HG02852 (cell line): ENCODE data around the gene CSF2.
"Not testable (repeated sequence)": the region's sequence is repeated elsewhere in the genome, so short reads cannot be mapped to it uniquely, and the experiment has no call there.

ENCODE experiments used
- ATAC-seq: cut with Tn5 transposase; IDR thresholded peaks from one replicate; pipeline ENCODE4 v1.9.1; 2021; ENCODE audit warnings: mild to moderate bottlenecking, moderate library complexity; ENCODE audit not compliant: unreplicated experiment

The CSF2 gene

DNA sequence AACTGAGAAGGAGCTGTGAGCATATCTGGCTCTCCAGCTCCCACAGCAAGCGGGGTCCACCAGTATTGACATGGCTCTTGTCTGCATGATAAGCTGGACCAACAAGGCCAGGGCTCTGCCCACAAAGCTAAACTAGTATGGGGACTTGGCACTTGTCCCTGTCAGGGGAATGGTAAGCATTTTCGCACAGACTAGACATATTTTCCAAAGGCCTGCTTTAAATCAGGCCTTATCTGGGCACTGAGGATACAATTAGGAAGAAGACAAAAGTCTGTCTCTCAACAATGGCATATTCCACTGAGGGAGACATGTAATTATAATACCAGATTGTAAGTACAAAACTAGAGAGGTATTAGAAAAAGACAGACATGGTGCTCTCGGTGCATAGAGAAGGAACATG is 32.1 kb downstream of the CSF2 start:
- ATAC-seq: no peak

DNA sequence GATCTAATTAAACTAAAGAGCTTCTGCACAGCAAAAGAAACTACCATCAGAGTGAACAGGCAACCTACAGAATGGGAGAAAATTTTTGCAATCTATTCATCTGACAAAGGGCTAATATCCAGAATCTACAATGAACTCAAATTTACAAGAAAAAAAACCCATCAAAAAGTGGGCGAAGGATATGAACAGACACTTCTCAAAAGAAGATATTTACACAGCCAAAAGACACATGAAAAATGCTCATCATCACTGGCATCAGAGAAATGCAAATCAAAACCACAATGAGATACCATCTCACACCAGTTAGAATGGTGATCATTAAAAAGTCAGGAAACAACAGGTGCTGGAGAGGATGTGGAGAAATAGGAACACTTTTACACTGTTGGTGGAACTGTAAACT is 34.9 kb downstream of the CSF2 start:
- ATAC-seq: not testable (repeated sequence)

DNA sequence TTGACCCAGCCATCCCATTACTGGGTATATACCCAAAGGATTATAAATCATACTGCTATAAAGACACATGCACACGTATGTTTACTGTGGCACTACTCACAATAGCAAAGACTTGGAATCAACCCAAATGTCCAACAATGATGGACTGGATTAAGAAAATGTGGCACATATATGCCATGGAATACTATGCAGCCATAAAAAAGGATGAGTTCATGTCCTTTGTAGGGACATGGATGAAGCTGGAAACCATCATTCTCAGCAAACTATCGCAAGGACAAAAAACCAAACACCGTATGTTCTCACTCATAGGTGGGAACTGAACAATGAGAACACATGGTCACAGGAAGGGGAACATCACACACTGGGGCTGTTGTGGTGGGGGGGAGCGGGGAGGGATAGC is 35.4 kb downstream of the CSF2 start:
- ATAC-seq: not testable (repeated sequence)

DNA sequence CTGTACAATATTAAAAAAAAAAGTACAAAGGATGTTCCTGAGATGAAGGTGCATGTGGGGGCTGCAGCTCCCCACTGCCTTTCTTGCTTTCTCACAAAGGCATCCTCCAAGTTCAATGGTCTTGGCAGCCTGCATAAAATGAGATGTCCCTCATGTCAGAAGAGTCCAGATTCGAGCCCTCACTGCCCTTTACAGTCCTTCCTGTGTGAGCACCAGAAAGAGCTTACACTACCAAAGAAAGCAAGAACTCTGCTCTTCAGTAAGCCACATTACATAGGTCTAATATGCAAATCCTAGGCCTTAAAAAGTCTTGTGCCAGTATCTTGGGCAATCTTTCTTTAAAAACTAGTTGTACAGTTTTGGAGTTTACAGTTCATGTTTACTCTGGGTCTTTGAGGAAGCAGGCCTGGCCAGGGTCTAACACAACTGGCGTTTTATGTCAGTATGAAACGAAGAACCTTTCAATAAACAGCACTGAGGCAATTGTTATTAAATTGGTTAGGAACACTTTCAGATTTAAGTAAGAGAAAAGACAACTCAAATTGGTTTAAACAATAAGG is 36.0 kb downstream of the CSF2 start:
- ATAC-seq: no peak

DNA sequence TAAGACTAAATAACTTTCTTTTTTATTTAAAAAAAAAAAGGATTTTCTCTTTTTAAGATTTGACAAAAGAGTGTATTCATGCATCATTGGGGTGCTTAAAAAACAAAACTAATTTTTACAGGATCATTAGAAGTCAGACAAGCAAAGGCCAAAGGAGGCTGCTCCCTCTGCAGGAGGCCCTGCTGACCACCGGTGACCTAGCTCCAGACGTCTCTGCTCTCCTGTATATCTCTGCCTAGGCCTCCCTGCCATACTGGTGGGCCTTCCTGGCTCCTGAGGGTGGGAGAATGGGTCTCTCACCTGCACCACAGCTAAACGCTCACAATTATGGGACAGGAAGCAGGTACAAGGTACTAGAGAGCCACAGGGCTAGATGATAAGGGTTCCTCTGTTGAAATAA is 36.6 kb downstream of the CSF2 start:
- no peak for ATAC-seq

DNA sequence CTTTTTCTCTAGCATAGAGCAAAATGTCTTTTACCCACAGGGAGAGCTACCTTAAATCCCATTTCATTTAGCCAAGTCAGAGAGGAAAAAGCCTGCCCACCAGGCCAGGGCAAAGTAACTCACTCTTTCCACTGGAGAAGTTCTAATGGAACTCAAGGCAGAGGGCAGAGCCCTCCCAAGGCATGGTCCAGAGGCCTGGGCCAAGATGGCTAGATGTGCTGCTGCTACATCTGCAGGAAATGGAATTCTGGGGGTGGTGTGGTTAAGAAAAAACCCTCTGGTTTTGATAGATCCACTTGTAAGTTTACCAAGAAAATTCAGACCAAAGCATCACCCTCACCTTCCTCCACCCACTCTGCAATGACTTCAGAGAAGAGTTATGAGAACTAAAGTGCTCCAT is 37.3 kb downstream of the CSF2 start:
- no peak for ATAC-seq

DNA sequence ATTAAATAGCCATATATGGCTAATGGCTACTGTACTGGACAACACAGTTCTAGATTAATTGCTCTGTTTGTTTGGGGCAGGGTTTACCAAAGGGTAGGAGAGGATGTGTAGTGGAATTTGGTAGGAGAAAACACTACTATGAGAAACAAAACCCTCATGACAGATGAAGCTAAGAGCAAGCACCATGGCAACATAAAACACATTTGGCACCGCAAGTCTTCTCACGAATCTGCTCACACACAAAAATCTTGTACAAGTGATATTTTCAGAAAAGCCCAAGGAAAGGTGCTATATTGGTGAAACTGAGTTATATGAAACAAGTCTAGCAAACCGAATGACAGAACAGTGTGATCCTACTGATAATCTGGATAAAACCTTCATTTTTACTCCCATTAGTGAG is 38.5 kb downstream of the CSF2 start:
- ATAC-seq: no peak

DNA sequence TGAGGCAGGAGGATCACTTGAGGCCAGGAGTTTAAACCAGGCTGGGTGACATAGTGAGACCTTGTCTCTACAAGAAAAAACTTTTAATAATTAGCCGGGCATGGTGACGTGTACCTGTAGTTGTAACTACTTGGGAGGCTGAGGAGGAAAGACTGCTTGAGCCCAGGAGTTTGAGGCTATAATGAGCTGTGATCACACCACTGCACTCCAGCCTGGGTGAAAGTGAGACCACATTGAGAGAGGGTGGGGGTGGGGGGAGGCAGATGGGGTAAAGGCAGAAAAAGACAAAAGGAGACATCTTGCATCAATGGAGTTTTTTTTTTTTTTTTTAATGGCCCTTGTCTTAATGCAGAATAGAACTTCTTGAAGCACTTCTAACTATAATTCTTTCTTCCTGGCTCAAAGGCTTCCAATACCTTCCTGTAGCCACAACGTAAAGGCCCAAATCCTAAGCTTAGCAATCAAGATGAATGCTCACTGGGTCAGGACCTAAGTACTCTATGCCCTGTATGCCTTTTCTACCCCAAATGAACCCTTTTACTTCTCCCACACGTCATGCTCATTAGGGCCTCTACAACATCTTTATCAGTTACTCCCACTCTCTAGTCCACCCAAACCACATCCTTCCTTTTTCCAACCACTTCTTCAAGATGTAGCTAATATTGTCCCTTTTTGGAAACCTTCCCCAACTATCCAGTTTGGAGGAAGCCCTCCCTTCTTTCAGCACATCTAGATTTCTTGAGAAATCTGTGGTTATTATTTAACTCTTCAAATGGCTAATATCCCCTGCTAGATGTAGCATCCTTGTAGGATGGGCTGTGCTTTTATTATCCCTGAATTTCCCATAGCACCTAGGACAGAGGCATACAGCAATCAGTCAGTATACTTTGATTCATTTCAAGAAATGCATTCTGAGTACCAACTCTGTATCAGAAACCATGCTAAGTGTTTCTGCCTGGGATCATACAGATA is 40.8 kb downstream of the CSF2 start:
- ATAC-seq: no peak

DNA sequence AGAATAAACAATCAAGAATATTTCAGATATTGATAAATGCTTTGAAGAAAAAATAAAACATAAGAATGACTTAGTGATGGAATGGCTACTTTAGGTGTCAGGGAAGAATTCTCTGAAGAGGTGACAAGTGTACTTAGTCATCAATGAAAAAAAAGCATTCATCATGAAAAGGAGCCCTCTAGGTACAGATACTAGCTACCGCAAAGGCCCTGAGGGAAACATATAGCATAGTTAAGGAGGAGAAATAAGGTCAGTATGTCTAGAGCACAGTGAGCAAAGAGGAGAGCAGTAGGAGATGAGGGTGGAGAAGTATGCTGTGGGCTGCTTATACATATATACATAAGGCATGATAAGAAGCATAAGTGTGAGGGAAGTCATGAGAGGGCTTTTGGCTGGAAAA is 41.8 kb downstream of the CSF2 start:
- no peak for ATAC-seq

DNA sequence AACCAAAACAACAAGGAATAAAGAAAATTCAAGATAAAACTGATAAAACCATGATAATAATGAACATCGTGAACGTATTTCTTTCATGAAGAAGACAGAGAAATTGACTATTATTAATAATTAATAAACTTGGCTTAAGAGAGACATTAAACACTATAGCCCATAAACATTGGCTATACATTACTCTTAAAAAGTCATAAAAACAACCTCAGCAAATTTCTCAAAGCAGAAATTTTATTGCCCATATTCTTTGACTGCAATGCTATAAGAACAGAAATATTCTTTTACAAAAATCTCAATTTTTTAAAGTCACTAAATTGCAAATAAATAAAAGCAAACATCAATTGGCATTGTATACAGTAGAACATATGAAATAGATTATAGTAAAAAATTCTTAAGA is 42.5 kb downstream of the CSF2 start:
- ATAC-seq: no peak

DNA sequence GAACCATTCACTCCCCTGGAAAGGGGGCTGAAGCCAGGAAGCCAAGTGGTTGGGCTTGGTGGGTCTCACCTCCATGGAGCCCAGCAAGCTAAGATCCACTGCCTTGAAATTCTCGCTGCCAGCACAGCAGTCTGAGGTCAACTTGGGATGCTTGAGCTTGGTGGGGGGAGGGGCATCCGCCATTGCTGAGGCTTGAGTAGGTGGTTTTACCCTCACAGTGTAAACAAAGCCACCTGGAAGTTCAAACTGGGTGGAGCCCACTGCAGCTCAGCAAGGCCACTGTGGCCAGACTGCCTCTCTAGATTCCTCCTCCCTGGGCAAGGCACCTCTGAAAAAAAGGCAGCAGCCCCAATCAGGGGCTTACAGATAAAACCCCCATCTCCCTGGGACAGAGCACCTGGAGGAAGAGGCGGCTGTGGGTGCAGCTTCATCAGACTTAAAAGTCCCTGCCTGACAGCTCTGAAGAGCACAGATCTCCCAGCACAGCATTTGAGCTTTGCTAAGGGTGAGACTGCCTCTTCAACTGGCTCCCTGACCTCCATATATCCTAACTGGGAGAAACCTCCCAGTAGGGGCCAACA is 43.4 kb downstream of the CSF2 start:
- ATAC-seq: not testable (repeated sequence)

DNA sequence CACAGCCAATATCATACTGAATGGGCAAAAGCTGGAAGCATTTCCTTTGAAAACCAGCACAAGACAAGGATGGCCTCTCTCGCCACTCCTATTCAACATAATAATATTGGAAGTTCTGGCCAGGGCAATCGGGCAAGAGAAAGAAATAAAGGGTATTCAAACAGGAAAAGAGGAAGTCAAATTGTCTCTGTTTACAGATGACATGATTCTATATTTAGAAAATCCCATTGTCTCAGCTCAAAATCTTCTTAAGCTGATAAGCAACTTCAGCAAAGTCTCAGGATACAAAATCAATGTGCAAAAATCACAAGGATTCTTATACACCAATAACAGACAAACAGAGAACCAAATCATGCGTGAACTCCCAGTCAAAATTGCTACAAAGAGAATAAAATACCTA is 47.1 kb downstream of the CSF2 start:
- not testable (repeated sequence) for ATAC-seq

DNA sequence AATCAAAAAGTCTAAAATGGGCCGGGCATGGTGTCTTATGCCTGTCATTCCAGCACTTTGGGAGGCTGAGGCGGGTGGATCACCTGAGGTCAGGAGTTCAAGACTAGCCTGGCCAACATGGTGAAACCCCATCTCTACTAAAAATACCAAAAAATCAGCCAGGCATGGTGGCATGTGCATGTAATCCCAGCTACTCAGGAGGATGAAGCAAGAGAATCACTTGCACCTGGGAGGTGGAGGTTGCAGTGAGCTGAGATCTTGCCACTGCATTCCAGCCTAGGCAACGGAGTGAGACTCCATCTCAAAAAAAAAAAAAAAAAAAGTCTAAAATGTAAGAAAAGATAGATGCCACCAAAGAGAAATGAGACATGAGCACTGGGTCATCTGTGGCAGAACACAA is 49.4 kb downstream of the CSF2 start:
- ATAC-seq: not testable (repeated sequence)

DNA sequence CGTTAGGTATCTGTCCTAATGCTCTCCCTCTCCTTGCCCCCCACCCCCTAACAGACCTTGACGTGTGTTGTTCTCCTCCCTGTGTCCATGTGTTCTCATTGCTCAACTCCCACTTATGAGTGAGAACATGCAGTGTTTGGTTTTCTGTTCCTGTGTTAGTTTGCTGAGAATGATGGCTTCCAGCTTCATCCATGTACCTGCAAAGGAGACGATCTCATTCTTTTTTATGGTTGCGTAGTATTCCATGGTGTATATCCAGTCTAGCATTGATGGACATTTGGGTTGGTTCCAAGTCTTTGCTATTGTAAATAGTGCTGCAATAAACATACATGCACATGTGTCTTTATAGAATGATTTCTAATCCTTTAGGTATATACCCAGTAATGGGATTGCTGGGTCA is 50.0 kb downstream of the CSF2 start:
- not testable (repeated sequence) for ATAC-seq
